GM23248 (cell line): ENCODE data around the gene SULT6B1.

Source experiments
- EZH2 ChIP-seq: fragments of 200-600 bp; sonication (generic); IDR thresholded peaks from 2 replicates; pipeline ENCODE4 v1.6.1; 2018; ENCODE audit warnings: antibody characterized with exemption, mild to moderate bottlenecking; ENCODE audit not compliant: insufficient read depth, poor library complexity, severe bottlenecking
- EZH2phosphoT487 ChIP-seq: fragments of 200-600 bp; sonication (generic); IDR thresholded peaks from 2 replicates; pipeline ENCODE4 v1.6.1; 2018; ENCODE audit warnings: antibody characterized with exemption, moderate library complexity, mild to moderate bottlenecking, low read depth; ENCODE audit not compliant: insufficient read depth

DNA sequence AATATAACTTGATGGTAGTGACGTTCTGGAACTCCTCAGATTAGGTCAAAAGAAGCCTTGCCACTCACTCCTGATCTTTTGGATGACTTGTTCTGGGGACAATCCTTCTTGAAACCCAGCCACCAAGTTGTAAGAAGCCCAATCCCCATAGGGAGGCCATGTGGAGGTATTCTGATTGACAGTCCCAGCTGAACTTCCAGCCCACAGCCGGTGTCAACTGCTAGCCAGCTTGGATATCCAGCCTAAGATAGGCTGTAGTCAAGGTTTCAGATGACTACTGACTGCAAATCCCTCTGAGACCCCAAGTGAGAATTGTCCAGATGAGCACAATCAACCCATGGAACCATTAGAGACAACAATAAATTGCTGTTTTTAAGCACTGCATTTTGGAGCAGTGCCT lies 63.1 kb downstream of the SULT6B1 start:
- no peak for TF ChIP-seq EZH2phosphoT487
- no peak for TF ChIP-seq EZH2
